Measurements from ENCODE around the gene IL10.
"Not testable (repeated sequence)": the region's sequence is repeated elsewhere in the genome, so short reads cannot be mapped to it uniquely, and the experiment has no call there.

Gene IL10

GRCh38 chr1:206793620-206794019 is 21.3 kb upstream of the IL10 start:
- no peak for DNase-seq (ENCODE audit: low spot score)

GRCh38 chr1:206792939-206793607 is 20.8 kb upstream of the IL10 start:
- no peak for DNase-seq (ENCODE audit: low spot score)

- DNase-seq (ENCODE audit: low spot score) = no peak
Measured at GRCh38 chr1:206790502-206791250, 18.4 kb upstream of the IL10 start.

- no peak for DNase-seq (ENCODE audit: low spot score)
Measured at GRCh38 chr1:206788487-206789050, 16.3 kb upstream of the IL10 start.

GRCh38 chr1:206787891-206788290 is 15.6 kb upstream of the IL10 start:
- no peak for DNase-seq (ENCODE audit: low spot score)

- no peak for DNase-seq (ENCODE audit: low spot score)
Measured at GRCh38 chr1:206786212-206786886, 14.1 kb upstream of the IL10 start.

- DNase-seq (ENCODE audit: low spot score) = no peak
Measured at GRCh38 chr1:206785182-206785765, 13.0 kb upstream of the IL10 start.

- DNase-seq (ENCODE audit: low spot score) = no peak
Measured at GRCh38 chr1:206784471-206784903, 12.2 kb upstream of the IL10 start.

- no peak for DNase-seq (ENCODE audit: low spot score)
Measured at GRCh38 chr1:206783506-206783905, 11.2 kb upstream of the IL10 start.

- DNase-seq (ENCODE audit: low spot score) = no peak
Measured at GRCh38 chr1:206782448-206782847, 10.2 kb upstream of the IL10 start.

GRCh38 chr1:206779638-206780037 is 7.3 kb upstream of the IL10 start:
- no peak for DNase-seq (ENCODE audit: low spot score)

- DNase-seq (ENCODE audit: low spot score) = not testable (repeated sequence)
Measured at GRCh38 chr1:206778911-206779310, 6.6 kb upstream of the IL10 start.

- no peak for DNase-seq (ENCODE audit: low spot score)
Measured at GRCh38 chr1:206778031-206778430, 5.7 kb upstream of the IL10 start.

- no peak for DNase-seq (ENCODE audit: low spot score)
Measured at GRCh38 chr1:206776229-206776628, 3.9 kb upstream of the IL10 start.

GRCh38 chr1:206774093-206774492 is 1.8 kb upstream of the IL10 start:
- no peak for DNase-seq (ENCODE audit: low spot score)

- no peak for DNase-seq (ENCODE audit: low spot score)
Measured at GRCh38 chr1:206771338-206771692, 979 bp downstream of the IL10 start.

GRCh38 chr1:206770531-206771337 is 1.6 kb downstream of the IL10 start, which contains the start of gene IL19:
IL19 (plus strand) TSS chr1:206770773; CDS start chr1:206836663, 65,890 bp downstream.
- DNase-seq (ENCODE audit: low spot score) = peak; percentile 19

GRCh38 chr1:206769304-206769731 is 3.0 kb downstream of the IL10 start:
- no peak for DNase-seq (ENCODE audit: low spot score)

GRCh38 chr1:206768472-206769303 is 3.6 kb downstream of the IL10 start:
- DNase-seq (ENCODE audit: low spot score) = no peak

GRCh38 chr1:206766251-206766856 is 5.9 kb downstream of the IL10 start:
- DNase-seq (ENCODE audit: low spot score) = peak; percentile 66
